GM12865 (cell line): ENCODE results near the gene FAM110D.

Experiments
- DNase-seq: peaks from one replicate; pipeline ENCODE4 v3.0.0; 2010; ENCODE audit warnings: low read depth
- H3K4me3 ChIP-seq: 2 replicates; pipeline ENCODE4 v1.5.1; 2011; ENCODE audit warnings: mild to moderate bottlenecking, low read depth, low read length, control low read depth
- CTCF ChIP-seq: IDR thresholded peaks from 2 replicates; pipeline ENCODE4 v1.5.1; 2011; ENCODE audit warnings: low read length, control low read depth, low read depth, inconsistent platforms; ENCODE audit not compliant: insufficient read depth; ENCODE audit errors: missing control alignments

FAM110D gene

GRCh38 chr1:26164036-26164860 lies 5.4 kb downstream of the FAM110D start:
- peak; percentile 28 for DNase-seq
- TF ChIP-seq CTCF: peak; percentile 60
- H3K4me3 ChIP-seq: no peak overlapping the region

GRCh38 chr1:26164861-26165842 lies 6.3 kb downstream of the FAM110D start:
- no peak overlapping the region for H3K4me3 ChIP-seq
- no peak for TF ChIP-seq CTCF
- no peak for DNase-seq

DNA sequence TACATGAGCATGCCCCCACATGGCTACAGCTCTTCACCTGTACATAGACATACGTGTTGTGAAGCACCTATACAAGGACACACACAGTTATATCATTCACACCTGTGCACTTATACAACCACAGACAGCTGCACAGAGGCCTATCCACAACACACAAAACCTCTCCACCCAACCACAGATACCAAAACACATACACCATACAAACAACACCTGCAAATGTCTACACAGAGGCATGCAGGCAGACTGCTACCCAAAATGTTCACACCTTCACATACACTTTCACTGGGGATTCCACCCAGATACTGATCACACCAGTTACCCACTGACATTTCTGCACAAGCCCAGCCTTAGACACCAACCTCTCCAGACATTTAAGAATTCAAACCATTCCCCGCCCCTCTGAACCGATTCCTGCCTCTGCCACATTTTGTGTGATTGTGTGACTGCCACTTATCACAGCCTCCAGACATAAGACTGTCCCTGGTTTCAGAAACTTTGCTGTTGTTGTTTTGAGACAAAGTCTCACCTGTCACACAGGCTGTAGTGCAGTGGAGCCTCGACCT lies 7.9 kb downstream of the FAM110D start:
- H3K4me3 ChIP-seq: no peak overlapping the region

DNA sequence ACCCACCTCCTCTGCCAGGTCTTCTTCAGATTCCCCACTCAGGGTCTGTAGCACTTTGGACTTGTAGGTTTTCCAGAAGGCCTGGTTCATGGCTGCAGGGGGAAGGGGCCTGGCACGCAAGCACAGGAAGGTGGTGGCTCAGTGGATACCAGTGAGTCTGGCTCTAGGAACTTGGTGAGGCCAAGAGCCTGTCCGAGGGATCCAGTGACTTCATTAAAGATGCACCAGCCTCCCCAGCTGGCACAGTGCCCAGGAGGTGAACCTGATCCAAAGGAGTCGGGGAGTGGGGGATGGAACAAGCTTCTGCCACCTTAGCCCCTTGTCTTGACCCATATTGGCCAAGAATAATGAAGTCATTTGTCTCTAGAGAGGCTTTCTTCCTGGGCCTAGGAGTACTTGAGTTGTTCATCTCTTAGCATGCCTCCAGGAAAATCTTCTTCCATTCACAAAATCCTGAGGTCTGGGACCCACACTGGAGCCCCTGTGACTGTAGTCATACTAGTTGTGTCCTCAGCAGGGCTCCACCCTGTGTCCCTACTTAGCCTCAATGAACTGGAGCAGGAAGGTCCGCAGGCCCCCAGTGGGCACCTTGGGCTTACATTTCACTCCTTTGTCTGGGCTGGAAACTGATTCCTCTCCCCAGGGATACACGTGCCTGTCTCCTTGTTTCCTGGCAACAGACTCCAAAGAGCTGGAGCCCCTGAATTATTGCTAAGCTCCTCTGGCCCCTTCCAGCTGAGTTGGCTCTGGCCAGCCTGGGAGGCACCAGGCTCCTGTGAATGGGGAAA lies 9.7 kb downstream of the FAM110D start, which contains the start of gene C1orf232:
Gene C1orf232 (minus strand): TSS at position 554 of the 788 bp plus-strand sequence. CDS start 464 bp downstream, at position 90.
- peak within 1 kb of the TSS; percentile 87 for H3K4me3 ChIP-seq
- TF ChIP-seq CTCF: no peak
- no peak for DNase-seq

More for the DNA sequence above, 7.9 kb downstream of the FAM110D start:
- DNase-seq: peak; percentile 35
- no peak for TF ChIP-seq CTCF

DNA sequence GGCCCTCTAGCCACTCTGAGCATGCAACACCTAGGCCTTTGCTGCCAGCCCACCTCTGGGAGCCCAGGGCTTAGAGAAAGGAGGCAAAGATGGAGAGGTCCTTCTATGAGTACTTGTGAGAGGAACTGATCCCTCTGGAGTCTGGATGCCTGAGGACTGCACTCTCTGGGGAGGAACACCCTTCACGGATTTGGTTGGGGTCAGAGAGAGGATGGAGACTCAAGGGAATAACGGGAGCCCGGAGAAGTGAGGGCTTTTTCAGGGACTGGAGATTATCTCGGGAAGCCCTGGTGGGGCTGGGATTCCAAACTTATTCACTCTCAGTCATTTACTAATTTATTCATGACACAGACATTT lies 10.3 kb downstream of the FAM110D start:
- H3K4me3 ChIP-seq: no peak overlapping the region
- DNase-seq: no peak
- TF ChIP-seq CTCF: no peak
